ENCODE measurements around the gene SLC5A4. TPM values are rescaled to one million over a fixed set of nuclear protein-coding genes. Genes with fewer than 3 reads are reported as not detected.

SLC5A4 gene
- total RNA-seq, 1 experiment from 2014 or later = not detected

GRCh38 chr22:32202539-32203180 lies 52.5 kb downstream of the SLC5A4 start:
- Mint-ChIP-seq H3K27ac (no peak overlapping the region), H3K4me3 (no peak overlapping the region; a peak in 1 of 5 replicates), H3K36me3 (ENCODE audit: insufficient read depth in 1 of 3, low read depth in 3 of 3) (no peaks in the 10 kb centered on the region; a peak in 2 of 7 replicates), H3K9me3 (no peaks in the 10 kb centered on the region), H3K27me3 (ENCODE audit: low read depth) (peaks cover 97% of the 10 kb centered on the region), H3K4me1 (peaks cover 21 to 40% of the 10 kb centered on the region in 2 experiments)
- Histone ChIP-seq H2BK12ac (ENCODE audit: insufficient read length, low read depth, low read length) (no peak overlapping the region), H2BK120ac (ENCODE audit: low read depth, low read length, poor library complexity, severe bottlenecking) (no peak overlapping the region), H3K79me2 (ENCODE audit: insufficient read depth, low read length) (no peaks in the 10 kb centered on the region), H3K27me3 (ENCODE audit: insufficient read depth, low read length) (peaks cover 8% of the 10 kb centered on the region; the same call in 1 of the 2 replicates), H2BK20ac (ENCODE audit: low read depth, low read length, poor library complexity, severe bottlenecking) (no peak overlapping the region), H3K4ac (ENCODE audit: low read depth, low read length) (no peak overlapping the region), H3K79me1 (ENCODE audit: insufficient read depth, low read depth, low read length, poor library complexity, severe bottlenecking) (no peaks in the 10 kb centered on the region), H3K4me2 (ENCODE audit: insufficient read depth, insufficient read length, low read length) (no peak overlapping the region), H3K9ac (ENCODE audit: extremely low read depth, insufficient read length, low read length) (no peak overlapping the region), H3K18ac (ENCODE audit: insufficient read length, low read depth, low read length) (no peak overlapping the region), H4K8ac (replicated peaks; ENCODE audit: insufficient read length, low read depth, low read length) (no peak overlapping the region), H3K14ac (ENCODE audit: insufficient read depth, low read length) (no peak overlapping the region), H3K27ac (ENCODE audit: insufficient read length, low read depth, low read length) (no peak overlapping the region), H4K20me1 (ENCODE audit: control insufficient read depth, insufficient read depth, insufficient read length) (no peaks in the 10 kb centered on the region), H3K23ac (ENCODE audit: insufficient read length, low read depth, low read length) (no peak overlapping the region), H2AFZ (ENCODE audit: low read length) (no peak overlapping the region), H2BK5ac (ENCODE audit: insufficient read length, low read length) (no peak overlapping the region), H3K9me3 (ENCODE audit: control insufficient read depth, low read depth, low read length) (no peaks in the 10 kb centered on the region), H4K5ac (ENCODE audit: insufficient read length, low read depth, low read length) (no peak overlapping the region), H3K4me1 (ENCODE audit: insufficient read depth, low read length) (no peaks in the 10 kb centered on the region; the same call in 1 of the 2 replicates), H2BK15ac (ENCODE audit: low read depth, low read length) (no peak overlapping the region), H3K56ac (ENCODE audit: insufficient read length, low read depth, low read length) (no peak overlapping the region), H2AK5ac (ENCODE audit: insufficient read length, low read length) (no peak overlapping the region), H4K91ac (ENCODE audit: insufficient read length, low read depth, low read length) (no peak overlapping the region), H3K23me2 (ENCODE audit: insufficient read length, low read depth, low read length, poor library complexity, severe bottlenecking) (peaks cover 13% of the 10 kb centered on the region), H3T11ph (ENCODE audit: low read length) (no peak overlapping the region)
- WGBS (ENCODE audit: extremely low coverage, insufficient read length, low lambda C conversion rate) = no CpG with 5 or more reads among the region's 29 CpGs
- DNase-seq = peak; percentile 73
- TF ChIP-seq, protein P1, sequence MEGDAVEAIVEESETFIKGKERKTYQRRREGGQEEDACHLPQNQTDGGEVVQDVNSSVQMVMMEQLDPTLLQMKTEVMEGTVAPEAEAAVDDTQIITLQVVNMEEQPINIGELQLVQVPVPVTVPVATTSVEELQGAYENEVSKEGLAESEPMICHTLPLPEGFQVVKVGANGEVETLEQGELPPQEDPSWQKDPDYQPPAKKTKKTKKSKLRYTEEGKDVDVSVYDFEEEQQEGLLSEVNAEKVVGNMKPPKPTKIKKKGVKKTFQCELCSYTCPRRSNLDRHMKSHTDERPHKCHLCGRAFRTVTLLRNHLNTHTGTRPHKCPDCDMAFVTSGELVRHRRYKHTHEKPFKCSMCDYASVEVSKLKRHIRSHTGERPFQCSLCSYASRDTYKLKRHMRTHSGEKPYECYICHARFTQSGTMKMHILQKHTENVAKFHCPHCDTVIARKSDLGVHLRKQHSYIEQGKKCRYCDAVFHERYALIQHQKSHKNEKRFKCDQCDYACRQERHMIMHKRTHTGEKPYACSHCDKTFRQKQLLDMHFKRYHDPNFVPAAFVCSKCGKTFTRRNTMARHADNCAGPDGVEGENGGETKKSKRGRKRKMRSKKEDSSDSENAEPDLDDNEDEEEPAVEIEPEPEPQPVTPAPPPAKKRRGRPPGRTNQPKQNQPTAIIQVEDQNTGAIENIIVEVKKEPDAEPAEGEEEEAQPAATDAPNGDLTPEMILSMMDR (conservative IDR thresholded peaks at IDR 0.05) = peak; percentile 73

All from H9 (cell line).